Measurements from ENCODE around the gene GOLGA6L9.
"Not testable (repeated sequence)": the region's sequence is repeated elsewhere in the genome, so short reads cannot be mapped to it uniquely, and the experiment has no call there.

GOLGA6L9 gene

DNA sequence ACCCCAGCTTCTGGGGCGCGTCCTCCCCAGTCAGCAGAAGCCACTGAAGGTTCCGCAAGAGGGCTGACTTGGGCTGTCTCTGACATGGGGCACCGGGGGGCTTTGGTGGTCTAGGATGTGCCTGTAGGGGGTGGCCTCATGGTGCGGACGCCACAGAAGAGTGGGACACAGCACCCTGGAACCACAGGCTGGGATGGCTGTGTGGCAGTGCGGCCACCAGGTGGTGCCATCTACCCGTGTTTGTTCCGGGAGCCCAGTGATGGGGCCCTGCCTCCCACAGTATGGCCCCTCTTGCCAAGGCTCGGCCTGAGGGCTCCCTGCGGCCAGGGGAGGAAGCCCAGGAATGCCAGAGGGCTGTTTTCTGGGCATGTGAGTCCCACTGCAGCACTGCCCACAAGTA is 38.6 kb downstream of the GOLGA6L9 start:
- not testable (repeated sequence) for DNase-seq (ENCODE audit: low read depth in 2 of 2)

DNA sequence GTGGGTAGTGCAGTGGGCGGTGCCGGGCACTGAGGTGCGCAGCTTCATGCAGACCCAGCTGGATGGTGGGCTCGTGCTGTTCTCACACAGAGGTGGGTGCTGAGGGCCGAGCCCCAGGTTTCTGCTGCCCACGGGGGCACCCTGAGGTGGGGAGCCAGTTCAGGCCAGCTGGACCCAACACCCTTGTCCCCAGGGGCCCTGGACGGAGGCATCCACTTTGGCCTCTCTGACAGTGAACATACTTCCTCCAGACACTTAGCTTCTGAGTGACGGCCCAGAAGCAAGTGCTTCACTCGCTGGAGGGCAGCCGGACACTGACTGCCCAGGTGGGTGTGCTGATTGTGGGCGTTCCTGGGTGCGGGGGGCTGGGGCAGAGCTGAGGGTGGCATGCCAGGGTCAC is 39.8 kb downstream of the GOLGA6L9 start:
- DNase-seq (ENCODE audit: low read depth in 2 of 2), result not testable (repeated sequence)

GRCh38 chr15:82472269-82472982 is 42.8 kb downstream of the GOLGA6L9 start:
- not testable (repeated sequence) for DNase-seq (ENCODE audit: low read depth in 2 of 2)

GRCh38 chr15:82474596-82475325 is 45.1 kb downstream of the GOLGA6L9 start:
- not testable (repeated sequence) for DNase-seq (ENCODE audit: low read depth in 2 of 2)

DNA sequence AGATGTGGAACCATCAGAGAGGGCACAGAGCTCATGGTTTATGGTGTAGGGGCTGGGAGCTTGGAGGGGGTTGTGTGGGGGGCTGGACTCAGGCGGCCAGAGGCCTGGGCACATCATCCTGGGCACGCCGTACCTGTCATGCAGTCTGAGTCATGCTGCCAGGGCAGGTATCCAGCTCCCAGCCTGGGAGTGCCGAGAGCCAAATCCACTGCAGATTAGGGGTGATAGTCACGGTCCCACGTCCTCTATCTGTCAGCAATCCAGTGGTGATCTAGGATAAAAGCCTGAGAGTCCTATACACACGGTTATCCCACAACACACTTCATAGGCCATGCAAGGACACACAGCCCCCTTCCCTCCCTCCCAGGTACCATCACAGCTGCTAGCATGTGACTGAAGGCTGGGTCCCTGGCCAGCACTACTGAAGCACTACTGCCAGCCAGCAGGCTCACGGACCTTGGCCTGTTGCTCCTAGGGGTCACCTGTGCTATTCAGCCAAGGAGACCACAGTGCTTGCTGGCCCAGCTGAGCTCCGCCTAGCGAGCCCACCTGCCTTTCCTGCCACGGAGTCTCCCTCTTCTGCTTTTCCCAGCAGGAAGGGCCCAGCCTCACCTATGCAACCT is 45.8 kb downstream of the GOLGA6L9 start:
- not testable (repeated sequence) for DNase-seq (ENCODE audit: low read depth in 2 of 2)

DNA sequence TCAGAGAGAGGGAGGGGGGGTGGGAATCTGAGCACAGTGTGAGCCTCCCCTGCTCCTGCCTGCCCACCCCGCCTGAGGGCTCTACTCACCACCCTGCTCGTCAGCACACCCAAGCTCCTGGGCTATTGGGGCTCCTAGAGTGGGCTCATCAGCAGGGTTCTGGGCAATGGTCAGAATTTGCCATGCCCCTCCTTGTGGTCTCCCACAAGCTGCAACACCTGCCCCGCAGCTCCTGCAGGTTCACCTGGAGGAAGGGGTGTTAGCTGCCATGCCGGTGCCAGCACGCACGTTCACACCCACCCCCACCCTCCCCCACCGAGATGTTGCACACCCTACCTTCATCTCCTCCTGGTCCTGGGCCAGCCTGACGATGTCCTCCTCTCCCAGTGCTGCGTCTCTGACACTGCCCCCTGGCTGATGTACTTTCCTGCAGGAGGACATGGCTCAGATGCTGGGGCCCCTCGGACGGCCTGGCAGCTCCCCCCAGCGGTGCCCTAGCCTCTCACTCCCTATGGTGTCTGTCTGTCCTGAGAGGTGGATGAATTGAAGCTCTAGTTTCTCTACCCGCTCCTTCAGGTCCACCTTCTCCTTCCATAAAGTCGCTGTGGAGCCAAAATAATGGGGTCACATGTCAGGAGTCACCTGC is 47.2 kb downstream of the GOLGA6L9 start:
- not testable (repeated sequence) for DNase-seq (ENCODE audit: low read depth in 2 of 2)

GRCh38 chr15:82477343-82478057 is 47.9 kb downstream of the GOLGA6L9 start:
- not testable (repeated sequence) for DNase-seq (ENCODE audit: low read depth in 2 of 2)

Data from stimulated activated CD4-positive, alpha-beta T cell treated with anti-CD3 and anti-CD28 coated beads, Interleukin-4, amount 100 ng/mL, for 48 hours (primary cell).